Measurements from ENCODE around the gene E2F8.
"Not testable (repeated sequence)": the region's sequence is repeated elsewhere in the genome, so short reads cannot be mapped to it uniquely, and the experiment has no call there.

GRCh38 chr11:19273219-19273618 lies 32.5 kb upstream of the E2F8 start:
- TF ChIP-seq POLR2A, CTCF, POLR2AphosphoS5 (IDR thresholded peaks at IDR 0.05): not testable (repeated sequence)
